Measurements from ENCODE around the gene PRKACB.

- no peak for TF ChIP-seq CTCF (conservative IDR thresholded peaks at IDR 0.05; ENCODE audit: low read length)
- TF ChIP-seq EZH2phosphoT487 (IDR thresholded peaks at IDR 0.05; ENCODE audit: borderline replicate concordance, low read depth, low read length), result no peak
These were observed 55.2 kb downstream of the PRKACB start for GRCh38 chr1:84199257-84199656.
